HG02678 (cell line): ENCODE results near the gene SYNDIG1.

Experiments used
- ATAC-seq: cut with Tn5 transposase; IDR thresholded peaks from one replicate; pipeline ENCODE4 v1.9.1; 2021; ENCODE audit warnings: mild to moderate bottlenecking, moderate library complexity; ENCODE audit not compliant: unreplicated experiment

The SYNDIG1 gene

DNA sequence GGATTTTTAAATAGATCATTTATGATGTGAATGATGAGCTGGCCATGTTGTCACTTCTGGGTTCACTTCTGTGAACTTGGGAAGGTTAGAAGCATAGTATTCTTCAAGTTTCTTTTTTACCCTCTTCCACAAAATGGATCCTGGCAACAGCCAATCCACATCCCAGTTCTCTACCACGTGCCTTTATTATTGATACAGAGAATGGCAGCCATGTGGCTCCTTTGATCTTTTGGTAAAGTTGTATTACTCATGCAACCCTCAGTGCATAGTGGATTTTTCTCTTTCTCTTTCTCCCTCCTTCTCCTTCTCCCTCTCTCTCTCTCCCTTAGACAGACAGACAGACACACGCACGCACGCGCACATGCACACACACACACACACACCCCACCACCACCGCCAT is 50.0 kb downstream of the SYNDIG1 start:
- ATAC-seq: no peak

DNA sequence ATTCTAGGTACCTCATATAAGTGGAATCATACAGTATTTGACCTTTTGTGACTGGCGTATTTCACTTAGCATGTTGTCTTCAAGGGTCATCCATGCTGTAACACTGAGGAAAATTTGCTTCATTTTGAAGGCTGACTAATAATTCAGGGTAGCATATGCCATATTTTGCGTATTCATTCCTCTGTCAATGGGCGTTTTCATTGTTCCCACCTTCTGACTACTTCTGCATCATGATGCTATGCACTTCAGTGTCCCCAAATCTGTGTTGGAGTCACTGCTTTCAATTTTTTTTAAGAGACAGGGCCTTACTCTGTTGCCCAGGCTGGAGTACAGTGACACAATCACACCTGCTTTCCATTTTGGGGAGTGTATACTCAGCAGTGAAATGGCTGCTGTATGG is 51.6 kb downstream of the SYNDIG1 start:
- ATAC-seq: no peak

DNA sequence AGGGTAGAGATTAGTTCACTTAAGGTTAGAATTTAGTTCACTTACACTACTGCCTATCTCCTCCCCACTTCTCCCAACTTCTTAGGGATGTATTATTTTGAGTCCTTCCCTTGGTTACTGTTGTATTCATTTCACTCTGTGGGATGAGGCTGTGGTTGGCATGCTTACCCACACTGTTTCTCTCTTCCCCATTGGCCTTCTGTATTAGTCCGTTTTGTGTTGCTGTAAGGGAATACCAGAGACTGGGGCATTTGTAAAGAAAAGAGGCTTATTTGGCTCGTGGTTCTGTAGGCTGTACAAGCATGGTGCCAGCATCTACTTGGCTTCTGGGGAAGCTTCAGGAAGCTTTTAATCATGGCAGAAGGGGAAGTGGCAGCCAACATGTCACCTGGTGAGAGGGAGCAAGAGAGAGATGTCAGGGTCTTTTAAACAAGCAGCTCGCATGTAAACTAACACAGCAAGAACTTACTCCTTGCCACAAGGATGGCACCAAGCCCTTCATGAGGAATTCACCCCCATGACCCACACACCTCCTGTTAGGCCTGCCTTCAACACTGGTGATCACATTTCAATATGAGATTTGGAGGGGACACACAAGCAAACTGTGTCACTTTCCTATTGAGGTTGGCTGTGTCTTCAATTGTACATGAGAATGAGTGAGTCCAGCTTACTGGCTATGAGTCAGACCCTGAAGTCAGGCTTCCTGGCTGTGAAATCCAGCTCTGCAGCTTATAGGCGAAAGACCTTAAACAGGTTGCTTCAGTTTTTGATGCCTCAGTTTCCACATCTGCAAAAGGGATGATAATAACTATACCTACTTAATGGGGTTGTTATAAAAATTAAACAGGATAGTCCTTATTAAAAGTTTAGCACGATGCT is 53.3 kb downstream of the SYNDIG1 start:
- no peak for ATAC-seq

DNA sequence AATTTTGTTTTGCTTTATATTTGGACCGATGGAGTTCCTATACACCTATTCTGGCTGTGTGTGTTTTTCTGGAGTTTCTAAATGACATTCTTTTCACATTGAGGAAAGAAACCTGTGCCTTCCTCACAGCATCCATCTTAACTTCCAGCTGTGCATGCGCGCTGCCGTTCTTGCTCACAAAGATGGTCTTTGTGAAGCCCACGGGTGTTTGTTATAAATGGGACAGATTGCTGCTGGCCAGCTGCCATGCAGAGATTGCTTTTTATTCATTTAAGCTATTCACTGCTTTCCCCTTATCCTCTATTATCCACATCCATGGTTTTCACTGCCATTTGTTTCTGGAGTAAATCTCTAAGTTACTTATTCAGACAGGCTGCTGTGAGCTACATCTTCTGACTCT is 54.2 kb downstream of the SYNDIG1 start:
- no peak for ATAC-seq

DNA sequence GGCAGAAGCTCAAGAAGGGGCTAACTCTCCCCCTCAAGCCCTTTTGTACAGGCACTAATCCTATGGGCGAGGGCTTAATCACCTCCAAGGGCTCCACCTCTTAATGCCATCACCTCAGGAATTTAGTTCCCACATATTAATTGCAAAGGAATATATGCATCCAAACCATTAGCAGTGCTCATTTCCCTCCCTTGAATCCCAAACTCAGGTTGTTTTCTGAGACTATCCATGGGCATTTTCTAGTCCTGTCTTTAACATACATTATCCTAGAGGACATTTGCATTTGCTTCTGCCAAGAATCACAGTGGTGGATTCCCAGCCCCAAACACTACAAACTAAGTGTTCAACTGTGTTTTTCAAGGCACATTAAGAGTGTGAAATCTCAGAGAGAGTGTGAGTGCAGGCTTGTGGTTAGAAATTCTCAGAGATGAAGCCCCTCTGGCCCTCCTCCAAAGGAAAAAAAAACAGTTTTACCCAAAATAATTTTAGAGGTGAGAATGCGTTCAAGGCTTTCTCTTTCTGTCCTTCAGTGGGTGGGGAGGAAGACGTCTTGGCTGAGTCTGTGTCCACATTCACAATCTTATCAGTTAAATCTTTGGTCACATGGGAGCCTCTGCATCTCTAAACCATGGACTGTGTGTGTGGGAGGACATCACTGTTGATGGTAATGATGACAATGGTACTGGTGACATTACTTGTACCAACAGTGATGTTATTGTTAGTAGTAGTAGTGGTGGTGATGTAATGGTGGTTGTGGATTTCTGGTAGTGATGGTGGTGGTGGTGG is 59.3 kb downstream of the SYNDIG1 start:
- no peak for ATAC-seq

DNA sequence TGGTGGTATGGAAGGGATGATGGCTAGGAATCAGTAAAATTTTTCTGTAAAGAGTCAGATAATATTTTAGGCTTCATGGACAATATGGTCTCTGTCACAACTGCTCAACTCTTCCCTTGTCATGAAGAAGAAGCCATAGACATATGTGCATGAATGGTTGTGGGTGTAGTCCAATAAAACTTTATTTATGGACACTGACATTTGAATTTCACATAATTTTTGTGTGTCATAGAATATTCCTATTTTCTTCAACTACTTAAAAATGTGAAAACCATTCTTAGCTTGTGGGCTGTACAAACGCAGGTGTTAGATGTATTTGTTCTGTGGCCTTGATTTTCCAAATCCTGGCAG is 59.9 kb downstream of the SYNDIG1 start:
- ATAC-seq: no peak

DNA sequence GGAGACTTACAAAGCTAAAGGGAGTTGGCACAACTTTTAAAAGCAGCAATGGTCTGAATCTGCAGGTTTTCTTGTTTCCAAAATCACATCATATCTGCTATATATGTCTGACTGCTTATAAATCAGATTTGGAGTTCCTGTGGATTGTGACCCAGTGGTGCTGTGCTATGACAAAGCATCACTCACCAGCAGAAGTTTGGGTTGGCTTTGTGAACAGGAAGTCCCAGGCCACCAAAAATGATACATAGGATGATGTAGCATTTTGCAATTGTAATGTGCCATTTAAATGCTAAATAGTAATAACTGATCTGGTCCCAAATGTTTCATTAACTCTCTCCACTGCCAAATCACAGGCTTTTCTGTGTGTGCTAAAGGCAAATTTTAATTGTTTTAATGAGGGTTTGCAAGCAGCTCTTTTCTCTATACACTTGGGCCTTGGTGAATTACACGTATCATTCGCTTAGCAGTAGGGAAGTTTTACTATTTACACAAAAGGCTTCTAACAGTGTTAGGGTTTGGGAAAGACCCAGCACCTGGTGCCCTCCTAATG is 60.8 kb downstream of the SYNDIG1 start:
- ATAC-seq: no peak

DNA sequence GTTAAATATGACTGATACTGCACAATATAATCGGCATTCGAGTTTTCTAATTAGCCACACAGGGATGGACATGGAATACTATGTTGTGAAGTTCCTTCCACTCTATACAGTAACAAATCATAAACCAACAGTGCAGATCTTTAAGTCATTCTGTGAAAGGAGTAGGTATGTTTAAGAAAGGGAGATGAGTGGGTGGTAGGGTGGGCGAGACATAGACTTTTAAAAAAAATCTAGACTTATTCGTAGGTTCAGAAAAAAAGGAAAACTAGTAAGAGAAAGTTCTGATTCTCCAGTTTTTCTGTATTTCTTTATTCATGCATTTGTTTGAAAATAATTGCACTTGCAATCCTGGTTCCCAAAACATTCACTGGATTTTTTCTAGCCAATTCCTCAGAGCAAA is 61.8 kb downstream of the SYNDIG1 start:
- no peak for ATAC-seq

DNA sequence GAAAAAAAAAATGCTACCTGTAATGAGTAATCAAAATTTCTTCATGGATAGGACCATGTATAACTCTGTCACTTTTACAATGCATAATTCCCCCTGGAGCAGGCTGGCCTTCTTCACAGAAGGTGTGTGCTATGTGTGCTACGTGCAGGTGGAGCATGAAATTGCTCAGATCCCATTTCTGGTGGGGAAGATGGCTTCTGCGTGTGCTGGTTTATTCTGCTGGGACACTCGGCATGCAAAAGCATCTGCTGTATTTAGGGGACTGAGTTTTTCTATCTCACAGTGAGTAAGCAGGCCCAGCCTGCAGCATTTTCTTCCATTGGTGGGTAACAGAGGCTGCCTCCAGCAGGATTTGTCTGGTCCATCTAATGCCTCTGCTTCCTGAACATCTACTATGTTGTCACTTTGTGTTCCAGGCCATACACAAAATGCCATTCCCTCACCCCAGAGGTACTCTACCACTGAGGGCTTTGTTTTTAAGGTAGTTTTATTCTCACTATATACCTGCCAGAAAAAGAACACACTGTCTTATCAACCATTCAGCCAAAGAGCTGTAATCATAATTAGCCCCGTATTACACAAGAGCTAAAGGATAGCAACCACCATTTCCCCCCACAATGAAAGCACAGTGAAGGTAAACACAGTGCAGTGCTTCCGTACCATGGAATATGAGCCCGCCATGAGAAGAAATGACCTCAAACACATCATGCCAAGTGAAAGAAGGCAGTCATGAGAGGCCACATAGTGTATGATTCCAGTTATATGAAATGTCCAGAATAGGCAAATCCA is 62.4 kb downstream of the SYNDIG1 start:
- ATAC-seq: no peak

DNA sequence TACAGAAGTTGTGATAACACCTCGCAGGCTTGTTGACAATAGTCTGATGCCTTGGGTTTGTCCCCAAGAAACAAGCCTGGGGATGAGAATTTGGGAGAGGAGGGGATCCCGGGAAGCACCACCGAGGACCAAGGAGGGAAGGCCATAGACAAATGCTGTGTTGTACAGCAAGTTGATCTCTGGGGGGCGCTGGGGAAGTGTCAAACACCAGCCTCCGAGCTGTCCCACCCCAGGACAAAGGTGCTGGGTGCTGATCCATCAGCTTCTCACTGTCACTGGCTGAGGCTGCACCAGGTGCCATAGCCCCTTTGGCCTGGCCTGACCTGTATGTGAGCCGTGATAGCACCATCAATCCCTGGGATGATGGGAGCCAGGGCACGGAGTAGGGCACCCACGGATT is 64.0 kb downstream of the SYNDIG1 start:
- ATAC-seq: no peak

DNA sequence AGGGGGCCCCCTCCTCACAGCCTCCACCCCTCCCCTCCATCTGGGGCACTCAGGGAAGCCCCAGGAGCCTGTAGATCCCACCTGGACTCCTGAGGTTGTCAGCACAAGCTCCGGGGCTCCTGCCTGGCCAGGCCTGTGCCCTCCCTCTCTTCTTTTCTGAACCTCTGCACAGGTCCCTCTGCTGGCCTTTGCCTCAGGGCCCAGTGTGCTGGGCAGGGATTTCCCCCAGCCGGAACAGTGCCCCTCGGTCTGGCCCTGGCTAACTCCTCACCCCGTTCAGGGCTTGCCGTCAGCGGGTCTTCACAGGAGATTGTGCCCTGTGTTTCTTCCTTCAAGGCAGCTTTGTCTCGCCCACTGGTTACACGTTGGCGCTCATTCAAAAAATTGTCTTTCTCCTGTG is 64.9 kb downstream of the SYNDIG1 start:
- ATAC-seq: no peak

DNA sequence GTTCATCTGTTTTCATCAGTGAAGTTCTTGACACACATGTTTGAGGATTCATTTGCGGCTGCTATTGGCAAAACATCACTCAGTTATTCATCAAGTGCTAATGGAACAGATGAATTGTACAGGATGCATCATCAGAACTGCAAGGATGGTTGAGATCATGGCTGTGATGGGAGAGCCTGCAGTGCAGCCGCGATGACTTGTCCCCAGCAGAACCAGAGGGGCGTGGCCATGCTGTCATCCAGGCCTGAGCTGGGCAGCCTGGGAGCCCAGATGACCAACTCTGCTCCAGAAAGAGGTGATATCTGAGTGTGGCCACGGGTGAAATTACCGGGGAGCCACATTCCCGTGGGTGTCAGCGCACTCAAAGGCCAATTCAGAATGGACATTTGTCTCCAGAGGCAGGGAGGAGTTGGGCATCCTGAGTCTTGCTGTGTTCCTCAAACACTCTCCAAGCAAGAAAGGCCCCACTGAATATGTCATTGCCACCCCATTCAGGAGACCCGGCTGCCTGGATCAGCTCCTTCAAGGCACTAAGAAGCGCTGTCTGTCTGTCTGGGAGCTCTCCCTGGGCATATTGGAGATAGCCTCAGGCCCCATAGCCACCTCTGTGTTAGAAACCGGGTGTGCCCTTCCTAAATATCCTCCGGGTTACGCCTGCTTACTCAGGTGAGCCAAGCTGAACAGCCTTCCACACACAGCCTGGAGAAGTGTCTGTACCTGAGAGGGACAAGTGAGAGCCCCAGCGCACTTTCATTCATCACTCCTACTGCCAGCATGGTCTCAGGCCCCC is 66.7 kb downstream of the SYNDIG1 start:
- no peak for ATAC-seq

DNA sequence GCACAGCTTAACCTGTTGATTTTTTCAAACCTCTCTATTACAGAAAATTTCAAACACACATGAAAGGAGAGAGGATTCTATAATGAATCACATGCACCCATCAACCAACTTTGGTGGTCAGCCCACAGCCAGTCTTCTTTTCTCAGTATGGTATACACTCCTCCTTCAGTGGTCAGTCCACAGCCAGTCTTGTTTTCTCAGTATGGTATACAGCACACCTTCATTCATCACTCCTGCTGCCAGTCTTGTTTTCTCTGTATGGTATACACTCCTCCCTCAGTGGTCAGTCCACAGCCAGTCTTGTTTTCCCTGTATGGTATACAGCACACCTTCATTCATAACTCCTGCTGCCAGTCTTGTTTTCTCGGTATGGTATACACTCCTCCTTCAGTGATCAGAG is 67.8 kb downstream of the SYNDIG1 start:
- no peak for ATAC-seq

DNA sequence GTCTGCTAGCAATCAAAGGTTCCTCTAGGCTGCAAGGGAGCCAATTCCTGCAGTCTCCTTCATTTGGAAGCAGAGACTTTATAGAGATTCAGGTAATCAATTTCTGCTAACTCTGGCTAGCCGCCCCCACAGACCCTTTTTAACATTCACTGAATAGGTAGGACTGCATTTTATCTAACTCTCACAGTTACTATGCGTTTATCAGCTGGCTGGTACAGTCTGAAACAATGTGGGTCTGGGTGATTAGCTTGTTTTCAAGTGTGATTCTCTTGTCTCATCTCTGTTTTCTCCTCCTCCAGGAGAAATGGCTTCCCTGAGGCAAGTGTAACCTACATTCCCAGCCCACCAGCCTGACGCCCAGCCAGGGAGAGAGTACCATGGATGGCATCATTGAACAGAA is 73.3 kb downstream of the SYNDIG1 start:
- no peak for ATAC-seq

DNA sequence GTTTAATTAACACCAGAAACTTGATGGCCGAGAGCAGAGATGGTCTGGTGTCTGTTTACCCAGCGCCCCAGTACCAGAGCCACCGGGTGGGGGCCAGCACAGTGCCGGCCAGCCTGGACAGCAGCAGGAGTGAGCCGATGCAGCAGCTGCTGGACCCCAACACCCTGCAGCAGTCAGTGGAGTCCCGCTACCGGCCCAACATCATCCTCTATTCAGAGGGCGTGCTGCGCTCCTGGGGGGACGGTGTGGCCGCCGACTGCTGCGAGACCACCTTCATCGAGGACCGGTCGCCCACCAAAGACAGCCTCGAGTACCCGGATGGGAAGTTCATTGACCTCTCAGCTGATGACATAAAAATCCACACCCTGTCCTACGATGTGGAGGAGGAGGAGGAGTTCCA is 73.7 kb downstream of the SYNDIG1 start:
- no peak for ATAC-seq

DNA sequence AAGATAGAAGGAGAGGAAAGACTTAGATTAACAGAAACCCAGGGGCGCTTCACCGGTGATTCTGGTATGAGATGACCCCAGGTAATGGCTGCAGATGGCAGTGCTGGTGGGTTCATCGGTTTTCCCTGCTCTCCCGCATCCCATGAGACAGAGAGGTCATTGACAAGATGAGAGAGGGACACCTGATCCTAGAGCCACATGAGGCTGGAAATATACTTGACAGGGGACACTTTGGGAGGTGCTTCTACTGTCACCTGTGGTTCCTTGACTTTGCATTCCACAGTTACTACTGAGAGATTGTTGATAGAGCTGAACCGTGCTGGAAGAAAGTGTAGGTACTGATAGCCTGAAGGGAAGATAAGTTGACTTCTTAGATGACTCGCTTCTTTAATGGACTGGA is 74.3 kb downstream of the SYNDIG1 start:
- ATAC-seq: no peak

DNA sequence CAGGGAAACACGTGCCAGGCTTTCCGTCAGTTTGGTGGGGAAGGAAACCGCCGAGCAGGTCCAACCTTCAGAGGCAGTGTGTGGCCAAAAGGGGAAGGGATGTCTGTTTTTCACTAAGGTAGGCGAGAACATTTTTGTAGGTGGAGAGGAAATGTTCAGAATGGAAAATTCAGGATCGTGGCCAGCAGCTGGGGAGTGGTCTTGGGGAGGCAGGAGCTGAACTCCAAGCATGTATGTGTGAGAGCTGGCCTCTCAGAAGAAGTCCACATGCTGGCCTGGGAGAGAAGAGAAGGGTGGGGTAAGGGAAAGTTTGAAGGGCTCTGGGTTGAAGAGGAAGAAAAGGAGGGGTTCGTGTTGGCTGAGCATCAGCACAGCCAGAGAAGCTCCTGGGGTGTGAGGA is 74.9 kb downstream of the SYNDIG1 start:
- no peak for ATAC-seq

DNA sequence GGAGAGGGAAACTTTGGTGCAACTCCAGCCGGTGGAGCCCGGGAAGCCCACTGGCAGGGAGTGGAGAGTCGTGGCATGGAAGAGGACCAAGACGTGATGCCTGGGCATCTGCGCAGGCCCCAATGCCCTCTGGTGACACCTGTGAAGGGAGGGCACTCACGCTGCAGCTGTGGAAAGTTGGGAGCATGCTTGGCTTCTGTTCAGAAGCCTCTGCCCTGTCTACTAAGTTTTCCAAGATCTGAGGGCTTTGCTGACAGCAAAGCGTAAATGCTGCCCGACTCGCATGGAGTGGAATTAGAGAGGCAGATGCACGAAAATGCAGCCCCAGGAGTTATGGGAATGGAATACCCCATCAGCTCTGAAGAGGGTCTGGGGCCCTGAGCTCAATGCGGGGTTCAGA is 75.7 kb downstream of the SYNDIG1 start:
- no peak for ATAC-seq

DNA sequence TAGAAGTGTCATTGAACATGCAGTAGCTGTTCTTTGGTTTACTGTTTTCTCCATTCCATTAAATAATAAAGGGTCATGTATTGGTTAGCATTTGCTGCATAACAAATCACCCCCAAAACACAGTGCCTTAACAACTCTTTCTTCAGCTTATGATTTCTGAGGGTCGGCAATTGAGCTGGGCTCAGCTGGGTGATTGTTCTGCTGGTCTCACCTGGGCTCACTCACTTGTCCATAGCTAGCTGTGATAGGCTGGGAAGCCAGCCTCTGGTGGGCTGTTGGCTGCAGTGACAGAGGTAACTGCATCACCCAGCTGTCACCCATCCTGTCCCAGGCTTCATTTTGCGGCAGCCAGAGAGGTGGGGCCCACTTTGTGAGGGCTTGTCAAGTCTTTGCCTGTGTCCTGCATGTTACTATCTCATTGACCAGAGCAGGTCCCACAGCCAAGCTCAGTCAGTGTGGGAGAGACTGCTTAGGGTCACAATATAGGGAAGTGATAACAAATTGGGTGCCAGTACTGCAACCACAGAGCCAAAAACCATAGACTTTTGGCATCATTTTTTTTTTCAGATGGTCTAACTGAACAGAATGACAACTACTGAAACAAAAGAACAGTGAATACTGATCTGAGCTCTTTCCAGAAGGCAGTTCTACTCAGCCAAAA is 76.9 kb downstream of the SYNDIG1 start:
- no peak for ATAC-seq

DNA sequence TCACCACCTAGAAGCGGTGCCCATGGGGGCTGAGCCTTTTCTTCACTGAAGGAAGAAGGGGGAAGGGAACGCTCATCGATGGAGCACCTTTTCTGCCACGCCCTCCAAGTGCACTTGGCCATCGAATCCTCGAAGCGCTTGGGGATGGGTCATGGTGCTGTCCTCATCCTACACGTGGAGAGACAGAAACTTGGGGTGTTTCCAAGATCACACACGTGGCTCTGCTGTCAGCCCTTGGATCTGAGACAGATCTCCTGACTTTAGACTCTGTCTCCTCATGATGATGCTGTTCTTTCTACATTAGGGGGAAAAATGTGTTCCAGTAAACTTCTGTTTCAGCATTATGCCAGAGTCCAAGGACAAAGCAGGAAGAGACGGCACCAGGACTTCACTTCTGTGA is 78.5 kb downstream of the SYNDIG1 start:
- no peak for ATAC-seq
